Activated CD8-positive, alpha-beta memory T cell treated with anti-CD3 and anti-CD28 coated beads, Interleukin-2, amount 50 U/mL, for 48 hours (primary cell): Measurements from ENCODE around the gene CKAP4.
"Not testable (repeated sequence)": the region's sequence is repeated elsewhere in the genome, so short reads cannot be mapped to it uniquely, and the experiment has no call there.

Experiments used
- DNase-seq: peaks from one replicate; pipeline ENCODE4 v3.0.0-alpha.2; 2020

CKAP4 gene, protein sequence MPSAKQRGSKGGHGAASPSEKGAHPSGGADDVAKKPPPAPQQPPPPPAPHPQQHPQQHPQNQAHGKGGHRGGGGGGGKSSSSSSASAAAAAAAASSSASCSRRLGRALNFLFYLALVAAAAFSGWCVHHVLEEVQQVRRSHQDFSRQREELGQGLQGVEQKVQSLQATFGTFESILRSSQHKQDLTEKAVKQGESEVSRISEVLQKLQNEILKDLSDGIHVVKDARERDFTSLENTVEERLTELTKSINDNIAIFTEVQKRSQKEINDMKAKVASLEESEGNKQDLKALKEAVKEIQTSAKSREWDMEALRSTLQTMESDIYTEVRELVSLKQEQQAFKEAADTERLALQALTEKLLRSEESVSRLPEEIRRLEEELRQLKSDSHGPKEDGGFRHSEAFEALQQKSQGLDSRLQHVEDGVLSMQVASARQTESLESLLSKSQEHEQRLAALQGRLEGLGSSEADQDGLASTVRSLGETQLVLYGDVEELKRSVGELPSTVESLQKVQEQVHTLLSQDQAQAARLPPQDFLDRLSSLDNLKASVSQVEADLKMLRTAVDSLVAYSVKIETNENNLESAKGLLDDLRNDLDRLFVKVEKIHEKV

DNA sequence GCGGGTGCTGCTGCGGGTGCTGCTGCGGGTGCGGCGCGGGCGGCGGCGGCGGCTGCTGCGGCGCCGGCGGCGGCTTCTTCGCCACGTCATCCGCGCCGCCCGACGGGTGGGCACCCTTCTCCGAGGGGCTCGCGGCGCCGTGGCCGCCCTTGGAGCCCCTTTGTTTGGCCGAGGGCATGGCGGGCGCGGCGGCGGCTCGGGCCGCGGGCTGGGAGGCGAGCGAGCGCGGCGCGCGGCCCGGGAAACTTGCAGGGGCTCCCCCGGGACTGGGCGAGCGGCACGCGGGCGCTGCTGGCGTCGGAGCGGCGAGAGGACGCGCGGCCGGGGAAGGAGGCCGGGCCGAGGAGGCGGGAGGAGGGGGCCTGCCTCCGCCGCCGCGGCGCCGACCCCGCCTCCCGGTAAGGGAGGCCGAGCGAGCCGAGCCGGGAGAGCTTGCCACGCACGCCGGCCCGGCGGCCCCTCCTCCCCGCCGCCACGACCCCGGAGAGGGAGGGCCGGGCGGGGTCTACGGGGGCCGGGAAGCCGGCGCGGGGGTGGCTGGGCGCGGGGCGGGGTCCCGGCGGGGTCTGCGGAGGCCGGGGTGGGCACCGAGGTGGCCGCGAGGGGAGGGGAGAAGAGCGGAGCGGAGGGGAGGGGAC is at the start of gene CKAP4:
CKAP4 (minus strand) TSS at position 347 of the 638 bp plus-strand sequence; CDS start at position 178, 169 bp downstream.
- DNase-seq: peak; percentile 72

DNA sequence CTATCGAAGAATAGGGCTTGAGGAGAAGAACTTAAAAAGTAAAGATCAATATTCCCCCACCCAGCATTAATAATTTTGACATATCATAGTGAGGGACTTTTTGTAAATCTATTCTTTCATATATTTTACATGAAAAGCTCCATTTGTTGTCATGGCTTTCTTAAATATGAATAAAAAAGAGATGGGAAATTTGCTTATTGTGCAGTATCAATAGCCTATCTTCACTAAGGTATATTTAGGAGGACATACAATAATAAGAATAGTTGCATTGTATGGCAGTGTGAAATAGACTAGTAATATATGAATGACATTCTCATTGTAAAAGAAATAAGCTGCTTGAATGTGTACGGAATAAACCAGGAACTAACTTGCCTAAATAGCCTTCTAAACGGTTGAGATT is 49.3 kb upstream of the CKAP4 start:
- no peak for DNase-seq

DNA sequence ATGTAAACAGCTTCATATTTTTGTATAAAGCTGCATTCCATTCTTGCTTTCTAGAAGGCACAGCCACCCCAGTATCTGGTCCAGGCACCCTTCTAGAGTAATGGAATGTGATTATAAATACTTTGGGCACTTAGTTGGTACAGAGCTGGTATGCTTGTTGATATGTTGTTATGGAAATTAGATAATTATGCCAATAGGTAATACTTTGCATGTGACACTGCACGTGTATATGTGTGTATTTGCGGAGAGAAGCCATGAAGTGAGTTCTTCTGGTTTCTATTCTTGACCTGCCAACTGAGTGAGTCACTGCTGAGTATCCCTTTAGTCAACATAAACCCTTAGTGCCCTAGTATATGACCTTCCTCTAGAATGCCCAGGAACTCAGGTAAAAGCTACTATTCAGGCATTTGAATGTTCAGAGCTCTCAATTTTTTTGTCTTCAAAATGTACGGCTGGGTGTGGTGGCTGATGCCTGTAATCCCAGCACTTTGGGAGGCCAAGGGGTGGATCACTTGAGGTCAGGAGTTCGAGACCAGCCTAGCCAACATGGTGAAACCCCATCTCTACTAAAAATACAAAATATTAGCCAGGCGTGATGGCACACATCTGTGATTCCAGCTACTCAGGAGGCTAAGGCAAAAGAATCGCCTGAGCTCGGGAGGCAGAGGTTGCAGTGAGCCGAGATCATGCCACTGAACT is 48.5 kb upstream of the CKAP4 start:
- no peak for DNase-seq

DNA sequence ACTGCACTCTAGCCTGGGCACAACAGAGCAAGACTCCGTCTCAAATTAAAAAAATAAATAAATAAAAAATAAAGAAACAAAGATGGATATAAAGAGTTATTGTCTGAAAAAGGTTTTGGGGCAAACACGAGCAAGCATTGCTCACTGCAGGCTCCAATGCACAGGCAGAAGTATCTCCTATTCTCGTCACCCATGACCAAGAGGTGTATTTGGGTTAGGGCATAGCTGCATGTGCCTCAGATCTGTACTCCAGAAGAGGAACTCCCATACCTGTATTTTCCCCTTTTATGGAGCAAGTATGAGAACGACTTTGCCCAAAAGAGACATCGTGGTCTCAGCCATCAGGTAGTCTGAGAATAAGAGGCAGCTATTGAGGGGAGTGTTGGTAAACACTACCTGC is 44.5 kb upstream of the CKAP4 start:
- DNase-seq: no peak

DNA sequence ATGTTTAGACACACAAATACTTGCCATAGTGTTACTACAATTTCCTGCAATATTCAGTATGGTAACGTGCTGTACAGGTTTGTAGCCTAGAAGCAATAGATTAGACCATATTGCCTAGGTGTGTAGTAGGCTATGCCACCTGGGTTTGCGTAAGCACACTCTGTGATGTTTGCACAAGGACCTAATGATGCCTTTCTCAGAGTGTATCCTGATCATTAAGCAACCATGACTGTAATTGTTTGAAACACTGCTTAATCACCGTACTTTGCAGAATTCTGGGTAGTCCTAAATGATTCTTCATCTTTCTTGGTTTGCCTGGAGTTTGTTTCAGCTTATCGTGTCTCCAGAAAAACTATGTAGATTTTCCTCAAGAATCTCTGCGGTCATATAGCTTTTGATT is 43.5 kb upstream of the CKAP4 start:
- no peak for DNase-seq

DNA sequence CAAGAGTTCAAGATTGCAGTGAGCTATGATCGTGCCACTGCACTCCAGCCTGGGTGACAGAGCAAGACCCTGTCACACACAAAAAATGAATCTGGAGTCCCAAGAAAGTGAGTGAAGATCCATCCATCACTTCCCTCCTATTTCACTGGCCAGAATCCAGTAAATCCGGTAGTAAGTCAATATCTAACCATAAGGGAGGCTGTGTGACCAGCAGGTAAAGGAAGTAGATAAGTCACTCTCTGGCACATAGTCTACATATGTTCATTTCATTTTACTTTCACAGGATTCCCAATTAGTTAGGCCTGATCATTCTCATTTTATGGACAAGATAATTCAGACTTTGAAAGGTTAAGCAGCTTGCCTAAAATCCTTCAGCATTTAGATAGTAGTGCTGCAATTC is 42.8 kb upstream of the CKAP4 start:
- DNase-seq: no peak

DNA sequence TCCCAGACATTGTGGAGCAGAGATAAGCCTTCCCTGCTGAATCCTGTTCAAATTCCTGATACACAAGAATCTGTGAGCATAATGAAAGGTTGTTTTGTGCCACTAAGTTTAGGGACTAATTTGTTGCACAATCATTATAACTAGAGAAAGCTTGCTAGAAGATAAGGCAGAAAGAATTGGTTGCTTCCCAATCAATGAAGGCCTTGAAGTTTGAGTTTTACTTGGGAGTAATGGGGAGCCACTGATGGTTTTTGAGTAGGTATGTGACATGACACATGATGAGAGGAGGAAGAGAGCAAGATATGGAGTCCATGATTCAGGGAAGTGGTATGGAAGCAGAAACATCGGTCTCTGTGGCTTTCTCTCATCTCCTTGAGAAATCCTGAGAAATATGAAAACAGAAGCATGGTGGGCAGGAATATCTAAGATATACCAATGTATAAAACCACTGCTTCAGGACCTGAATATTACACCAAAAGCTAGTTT is 41.4 kb upstream of the CKAP4 start:
- no peak for DNase-seq

DNA sequence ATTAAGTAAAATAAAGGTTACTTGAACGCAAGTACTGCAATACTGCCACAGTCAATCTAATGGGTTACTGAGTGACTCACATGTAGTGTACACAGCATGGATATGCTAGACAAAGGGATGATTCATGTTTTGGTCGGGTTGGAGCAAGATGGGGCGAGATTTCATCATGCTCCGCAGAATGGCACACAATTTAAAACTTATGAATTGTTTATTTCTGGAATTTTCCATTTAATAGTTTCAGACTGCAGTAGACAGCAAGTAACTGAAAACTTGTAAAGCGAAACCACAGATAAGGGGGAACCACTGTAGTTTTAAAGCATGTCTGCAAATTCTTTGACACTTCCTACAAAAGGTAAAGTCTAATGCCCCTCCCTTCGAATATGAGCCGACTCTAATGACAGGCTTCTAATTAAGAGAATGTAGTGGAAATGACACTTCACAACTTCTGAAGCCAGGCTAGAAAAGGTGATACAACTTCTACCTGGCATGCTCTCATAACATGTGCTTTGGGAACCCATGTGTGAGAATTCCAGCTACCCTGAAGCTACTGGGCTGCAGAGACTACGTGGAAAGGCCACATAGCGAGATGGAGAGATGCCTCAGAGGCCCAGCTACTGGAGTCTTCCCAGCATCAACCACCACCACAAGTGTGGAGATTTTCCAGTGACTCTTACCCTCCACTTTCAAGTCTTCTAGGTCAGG is 40.8 kb upstream of the CKAP4 start:
- no peak for DNase-seq

DNA sequence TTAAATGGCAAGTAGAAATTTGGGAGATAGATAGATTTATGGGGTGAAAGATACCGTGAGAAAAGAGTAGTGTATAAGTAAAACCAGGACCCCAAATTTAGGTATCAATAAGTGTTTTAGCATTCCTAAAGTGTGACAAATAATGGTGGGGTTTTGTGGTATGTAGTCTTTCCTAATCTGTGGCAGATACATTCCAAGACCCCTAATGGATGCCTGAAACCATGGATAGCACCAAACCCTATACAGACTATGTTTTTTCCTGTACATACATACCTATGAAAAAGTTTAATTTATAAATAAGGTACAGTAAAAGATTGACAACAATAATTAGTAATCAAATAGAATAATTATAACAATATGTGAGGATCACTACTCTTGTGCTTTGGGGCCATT is 40.3 kb upstream of the CKAP4 start:
- DNase-seq: no peak

DNA sequence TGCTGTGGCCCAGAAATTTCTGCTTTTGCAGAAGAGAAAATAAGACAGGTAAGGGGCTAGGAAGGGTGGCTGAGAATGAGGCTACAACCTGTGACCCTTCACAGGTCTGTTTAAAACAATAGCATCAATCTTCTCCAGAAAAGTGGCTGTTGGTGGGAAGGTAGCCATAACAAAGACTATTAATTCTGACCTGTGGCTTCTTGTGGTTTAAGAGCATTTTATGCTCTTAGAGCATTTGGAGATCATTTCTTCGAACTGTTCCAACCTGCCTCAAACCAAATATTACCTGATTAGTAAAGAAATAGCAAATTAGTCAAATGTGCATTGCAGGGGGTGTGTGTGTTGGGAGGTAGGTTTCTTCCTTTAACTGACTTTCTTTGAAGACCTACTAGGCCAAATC is 39.5 kb upstream of the CKAP4 start:
- DNase-seq: no peak

DNA sequence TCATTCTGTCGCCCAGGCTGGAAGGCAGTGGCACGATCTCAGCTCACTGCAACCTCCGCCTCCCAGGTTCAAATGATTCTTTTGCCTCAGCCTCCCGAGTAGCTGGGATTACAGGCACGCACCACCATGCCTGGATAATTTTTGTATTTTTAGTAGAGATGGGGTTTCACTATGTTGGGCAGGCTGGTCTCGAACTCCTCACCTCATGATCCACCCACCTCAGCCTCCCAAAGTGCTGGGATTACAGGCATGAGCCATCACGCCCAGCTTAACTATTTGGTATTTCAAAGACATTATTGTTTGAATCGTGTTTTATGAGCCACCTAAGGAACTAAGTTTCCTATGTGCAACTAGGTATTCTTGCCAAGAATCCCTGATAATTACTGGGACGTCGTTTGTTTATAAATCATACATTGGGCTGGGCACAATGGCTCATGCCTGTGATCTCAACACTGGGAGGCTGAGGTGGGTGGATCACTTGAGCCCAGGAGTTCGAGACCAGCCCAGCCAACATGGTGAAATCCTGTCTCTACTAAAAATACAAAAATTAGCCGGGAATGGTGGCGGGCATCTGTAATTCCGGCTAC is 38.8 kb upstream of the CKAP4 start:
- DNase-seq: not testable (repeated sequence)

DNA sequence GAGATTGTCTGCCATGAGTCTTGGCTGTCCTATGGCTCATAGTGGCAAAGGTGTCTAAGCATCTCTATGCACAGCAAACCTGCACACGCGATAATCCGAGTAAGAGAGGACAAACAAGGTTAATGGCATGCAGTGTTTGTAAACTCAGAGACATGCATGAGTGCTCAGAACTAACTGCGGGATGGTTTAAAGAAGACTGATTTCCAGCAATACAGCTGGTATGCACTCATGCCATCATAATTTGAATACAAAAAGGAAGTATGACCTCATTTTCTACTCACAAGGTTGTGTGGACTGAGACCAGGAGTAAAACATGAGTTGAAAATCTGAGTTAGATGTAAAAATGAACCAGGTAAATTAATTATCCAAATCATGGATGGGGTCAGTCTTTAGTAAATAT is 38.2 kb upstream of the CKAP4 start:
- DNase-seq: no peak

DNA sequence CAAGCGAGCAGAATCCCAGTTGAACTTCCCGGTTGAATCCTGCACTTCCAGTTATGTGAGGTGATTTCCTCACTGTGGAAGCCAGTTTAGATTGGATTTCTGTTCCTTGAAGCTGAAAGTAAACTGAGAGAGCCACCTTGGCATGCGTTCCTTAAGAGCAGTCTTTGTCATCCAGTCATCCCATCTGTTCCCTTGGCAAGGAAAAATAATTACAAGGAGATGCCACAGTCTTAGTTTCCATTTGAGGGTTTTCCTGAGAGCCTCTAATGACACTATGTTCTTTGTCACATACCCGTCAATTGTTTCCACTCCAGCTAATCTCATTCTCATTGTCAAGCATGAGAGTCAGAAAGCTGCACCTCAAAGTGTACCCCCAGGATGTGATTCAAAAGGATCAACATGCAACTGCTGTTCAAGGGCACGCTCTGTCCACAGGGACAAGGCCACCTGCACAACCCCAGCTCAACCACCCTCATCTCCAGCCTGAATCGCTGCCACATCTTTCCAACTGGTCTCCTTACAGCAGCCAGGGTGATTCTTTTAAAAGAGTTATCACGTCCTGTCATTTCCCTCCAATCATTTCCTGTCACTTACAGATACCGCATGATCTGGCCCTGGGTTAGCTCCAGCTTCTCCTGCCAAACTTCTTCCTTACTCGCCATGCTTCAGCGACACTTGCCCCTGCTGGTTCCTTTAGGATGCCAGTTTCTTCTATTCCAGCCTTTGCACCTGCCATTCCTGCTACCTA is 36.7 kb upstream of the CKAP4 start:
- DNase-seq: no peak

DNA sequence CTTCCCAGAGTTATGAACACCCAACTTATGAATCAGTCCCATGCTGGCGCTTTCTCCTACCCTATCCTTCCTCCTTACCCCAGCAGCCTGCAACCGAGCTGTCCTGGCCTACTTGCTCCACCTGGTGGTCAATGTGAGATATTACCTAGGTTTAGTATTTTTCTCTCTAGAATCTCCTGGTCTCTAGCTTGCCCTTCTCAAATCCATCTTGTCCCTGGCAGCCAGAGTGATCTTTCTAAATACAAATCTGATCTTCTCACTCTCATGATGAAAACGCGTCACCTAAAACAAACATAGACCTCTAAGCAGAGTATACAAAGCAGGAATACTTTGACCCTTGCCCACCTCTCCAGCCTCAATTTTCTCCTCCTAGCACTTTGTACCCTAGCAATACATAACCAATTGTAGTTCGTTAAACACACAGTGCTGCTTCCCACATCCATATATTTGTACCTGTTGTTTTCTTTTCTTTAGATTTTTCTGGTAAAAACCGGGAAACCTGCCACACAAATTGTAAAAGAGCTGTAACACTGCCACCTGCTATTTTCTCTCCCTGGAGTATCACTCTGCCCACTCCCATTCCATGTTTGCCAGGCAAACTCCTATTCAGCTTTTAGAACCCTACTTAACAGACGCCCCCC is 34.8 kb upstream of the CKAP4 start:
- peak; percentile 64 for DNase-seq

DNA sequence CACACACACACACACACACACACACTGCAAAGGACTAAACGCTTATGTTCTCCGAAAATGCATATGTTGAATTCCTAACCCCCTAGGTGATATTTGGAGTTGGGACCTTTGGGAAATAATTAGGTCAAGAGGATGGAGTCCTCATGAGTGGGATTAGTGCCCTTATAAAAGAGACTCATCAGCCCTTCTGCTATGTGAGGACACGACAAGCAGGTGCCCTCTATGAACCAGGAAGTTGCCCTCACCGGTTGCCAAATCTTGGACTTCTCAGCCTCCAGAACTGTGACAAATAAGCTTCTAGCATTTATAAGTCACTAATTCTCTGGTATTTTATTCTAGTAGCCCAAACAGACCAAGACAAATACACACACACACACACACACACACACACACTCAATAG is 34.0 kb upstream of the CKAP4 start:
- DNase-seq: no peak

DNA sequence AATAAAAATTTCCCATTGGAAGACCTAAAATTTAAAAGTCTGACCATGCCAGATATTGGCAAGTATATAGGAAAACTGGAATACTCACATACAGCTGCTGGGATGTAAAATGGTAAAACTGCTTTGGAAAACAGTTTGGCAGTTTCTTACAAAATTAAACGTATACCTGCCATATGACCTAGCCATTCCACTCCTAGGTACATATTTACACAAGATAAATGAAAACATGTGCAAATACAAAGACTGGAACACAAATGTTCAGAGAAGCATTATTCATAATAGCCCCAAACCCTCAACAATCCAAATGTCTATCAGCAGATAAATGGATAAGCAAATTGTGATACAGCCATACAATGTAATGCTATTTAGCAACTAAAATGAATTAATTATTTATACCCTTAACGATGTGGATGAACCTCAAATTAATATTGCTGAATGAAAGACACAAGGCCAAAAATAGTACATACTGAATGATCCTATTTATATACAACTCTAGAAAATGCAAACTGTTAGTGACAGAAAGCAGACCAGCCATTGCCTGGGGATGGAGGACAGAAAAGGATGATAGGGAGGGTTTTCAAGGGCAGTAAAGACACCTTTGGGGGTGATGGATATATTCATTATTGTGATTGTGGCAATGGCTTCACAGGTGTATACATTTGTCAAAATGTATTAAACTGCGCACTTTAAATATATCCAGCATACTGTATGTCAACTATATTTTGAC is 33.4 kb upstream of the CKAP4 start:
- no peak for DNase-seq

DNA sequence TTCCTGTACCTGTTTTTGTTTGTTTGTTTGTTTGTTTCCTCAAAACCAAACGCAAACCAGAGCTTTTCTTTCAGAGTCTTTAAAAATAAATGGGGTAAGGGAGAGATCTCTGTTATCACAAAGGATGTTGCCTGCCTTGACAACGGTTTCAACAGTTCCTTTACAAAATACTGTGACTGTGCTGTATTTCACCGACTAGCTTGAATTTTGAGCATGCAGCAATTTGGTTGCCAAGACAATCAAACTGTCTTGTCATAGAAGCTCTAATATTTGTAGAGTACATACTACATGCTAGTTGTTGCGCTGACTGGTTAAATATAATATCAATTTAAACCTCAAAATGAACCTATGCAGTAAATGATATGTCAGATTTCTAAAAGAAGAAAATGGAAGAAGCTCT is 32.3 kb upstream of the CKAP4 start:
- DNase-seq: no peak

DNA sequence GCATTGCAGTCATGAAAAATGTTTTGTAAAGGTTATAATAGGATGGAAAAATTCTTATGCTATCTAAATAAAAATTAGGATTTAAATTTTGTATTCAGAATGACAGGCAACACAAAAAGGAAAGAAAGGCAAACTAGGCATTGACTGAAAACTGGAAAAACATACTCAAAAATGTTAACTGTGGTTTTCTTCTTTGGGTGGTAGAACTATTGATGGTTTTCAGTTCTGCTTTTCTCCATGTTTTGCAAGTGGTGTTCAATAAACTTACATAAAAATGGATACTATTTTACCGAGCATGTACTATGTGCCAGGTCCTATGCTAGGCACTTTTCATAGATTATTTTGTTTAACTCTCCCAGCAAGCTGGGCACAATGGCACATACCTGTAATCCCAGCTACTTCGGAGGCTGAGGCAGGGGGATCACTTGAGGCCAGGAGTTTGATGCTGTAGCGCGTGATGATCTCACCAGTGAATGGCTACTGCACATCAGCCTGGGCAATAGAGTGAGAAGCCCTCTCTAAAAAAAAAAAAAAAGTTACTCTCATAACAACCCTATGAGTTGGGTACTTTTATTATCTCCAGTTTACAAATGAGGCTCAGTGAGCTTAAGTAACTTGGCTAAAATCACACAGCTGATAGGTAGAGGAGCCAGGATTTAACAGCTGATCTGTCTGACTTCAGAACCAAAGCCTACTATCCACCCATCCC is 28.4 kb upstream of the CKAP4 start:
- no peak for DNase-seq

DNA sequence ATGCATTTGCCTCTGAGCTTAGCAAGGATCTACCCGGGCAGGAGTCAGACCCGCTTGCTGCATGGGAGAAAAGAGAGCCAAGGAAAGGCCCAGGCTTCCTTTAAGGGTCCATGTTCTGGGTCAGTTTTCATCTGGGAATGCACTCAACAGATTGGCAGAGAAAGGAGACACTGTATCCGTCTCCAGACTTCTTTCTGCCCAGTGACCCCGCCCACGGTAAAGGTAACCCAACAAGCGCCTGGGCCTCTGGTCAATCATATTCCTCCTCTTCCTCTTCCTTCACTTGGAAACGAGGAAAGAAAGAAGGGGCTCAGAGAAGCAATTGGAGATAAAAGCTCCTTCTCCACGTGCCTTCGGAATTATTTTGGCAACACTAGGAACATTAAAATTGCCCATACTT is 27.6 kb upstream of the CKAP4 start:
- DNase-seq: no peak
